ENCODE results near the gene C6orf136.
A peak's percentile ranks its signal among the peaks of the same experiment; 100 is the strongest.

C6orf136 gene, protein sequence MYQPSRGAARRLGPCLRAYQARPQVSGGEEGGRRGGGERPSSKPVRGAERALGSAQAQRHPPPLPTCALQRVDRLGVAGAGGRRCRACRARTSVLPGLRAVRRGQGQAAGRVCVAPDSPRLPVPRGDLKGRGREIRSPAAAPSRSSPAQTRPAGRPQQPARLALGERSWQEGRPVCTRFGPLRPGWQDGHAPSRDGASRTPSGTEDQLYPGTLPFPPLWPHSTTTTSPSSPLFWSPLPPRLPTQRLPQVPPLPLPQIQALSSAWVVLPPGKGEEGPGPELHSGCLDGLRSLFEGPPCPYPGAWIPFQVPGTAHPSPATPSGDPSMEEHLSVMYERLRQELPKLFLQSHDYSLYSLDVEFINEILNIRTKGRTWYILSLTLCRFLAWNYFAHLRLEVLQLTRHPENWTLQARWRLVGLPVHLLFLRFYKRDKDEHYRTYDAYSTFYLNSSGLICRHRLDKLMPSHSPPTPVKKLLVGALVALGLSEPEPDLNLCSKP
- 11.9 to 15.6 reads per million in 2 donors for total RNA-seq

DNA sequence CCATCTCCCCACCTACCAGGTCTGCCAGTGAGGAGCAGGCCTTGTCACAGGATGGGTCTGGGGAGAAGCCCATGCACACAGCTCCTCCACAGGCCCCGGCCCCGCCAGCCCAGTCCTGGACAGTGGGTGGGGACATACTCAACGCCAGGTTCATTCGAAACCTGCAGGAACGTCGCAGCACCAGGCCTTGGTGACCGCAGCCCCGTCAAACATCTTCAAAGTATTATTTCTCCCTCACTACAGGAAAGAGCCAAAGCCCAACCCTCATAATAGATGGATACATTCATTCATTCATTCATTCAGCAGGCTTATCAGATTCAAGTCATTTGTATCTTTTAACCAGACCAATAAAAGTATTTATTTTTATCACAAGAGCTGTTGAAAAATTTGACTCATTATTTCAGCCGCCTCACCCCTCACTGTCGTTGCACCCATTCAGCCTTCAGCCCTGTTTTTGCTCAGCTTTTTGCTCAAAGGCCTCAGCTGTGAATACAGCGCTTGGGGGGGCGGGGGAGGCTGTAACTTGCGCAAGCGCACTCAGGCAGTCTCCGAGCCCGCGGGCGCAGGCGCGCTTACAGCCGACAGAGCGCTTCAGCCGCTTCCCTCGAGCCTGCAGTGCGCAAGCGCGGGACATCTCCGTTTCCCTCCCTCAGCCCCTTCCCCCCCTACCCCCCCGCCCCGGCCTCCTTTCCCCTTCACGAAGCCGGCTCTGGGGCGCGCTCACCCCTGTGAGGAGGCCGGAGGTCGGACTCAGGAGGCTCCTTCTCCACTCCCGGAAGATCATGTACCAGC is at the start of gene C6orf136:
Gene C6orf136 (plus strand): TSS at position 684 of the 792 bp plus-strand sequence. CDS start 99 bp downstream, at position 783.
- peak; percentile 85 to 97 (median 89) for DNase-seq

DNA sequence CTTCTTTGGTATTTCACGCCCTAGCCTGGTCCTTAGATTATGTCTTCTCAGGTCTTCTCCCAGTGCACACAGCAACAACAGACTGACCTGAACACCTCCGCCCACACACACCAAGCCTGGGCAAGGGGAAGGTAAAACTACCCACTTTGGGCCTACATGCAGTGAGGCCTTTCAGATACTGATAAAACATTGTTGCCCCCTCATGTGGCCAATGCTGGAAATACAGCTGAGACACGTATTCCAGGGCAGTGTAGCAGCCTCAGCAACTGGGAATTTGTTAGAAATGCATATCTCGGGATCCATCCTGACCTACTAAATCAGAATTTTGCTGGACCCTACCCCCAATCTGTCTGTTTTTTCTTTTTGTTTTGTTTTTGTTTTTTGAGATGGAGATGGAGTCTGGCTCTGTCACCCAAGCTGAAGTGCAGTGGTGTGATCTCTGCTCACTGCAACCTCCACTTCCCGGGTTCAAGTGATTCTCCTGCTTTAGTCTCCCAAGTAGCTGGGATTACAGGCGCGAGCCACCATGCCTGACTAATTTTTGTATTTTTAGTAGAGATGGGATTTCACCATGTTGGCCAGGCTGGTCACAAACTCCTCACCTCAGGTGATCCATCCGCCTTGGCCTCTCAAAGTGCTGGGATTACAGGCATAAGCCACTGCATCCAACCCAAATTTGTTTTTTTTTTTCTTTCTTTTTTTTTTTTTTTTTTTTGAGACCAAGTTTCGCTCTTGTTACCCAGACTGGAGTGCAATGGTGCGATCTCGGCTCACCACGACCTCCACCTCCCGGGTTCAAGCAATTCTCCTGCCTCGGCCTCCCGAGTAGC is 49.4 kb upstream of the C6orf136 start:
- DNase-seq = peak; percentile 33 to 74 (median 64)

- DNase-seq = no peak
Measured at GRCh38 chr6:30598912-30599624, 47.9 kb upstream of the C6orf136 start.

GRCh38 chr6:30599625-30600324 is 47.2 kb upstream of the C6orf136 start:
- no peak for DNase-seq

- no peak for DNase-seq
Measured at GRCh38 chr6:30600451-30600961, 46.4 kb upstream of the C6orf136 start.

DNA sequence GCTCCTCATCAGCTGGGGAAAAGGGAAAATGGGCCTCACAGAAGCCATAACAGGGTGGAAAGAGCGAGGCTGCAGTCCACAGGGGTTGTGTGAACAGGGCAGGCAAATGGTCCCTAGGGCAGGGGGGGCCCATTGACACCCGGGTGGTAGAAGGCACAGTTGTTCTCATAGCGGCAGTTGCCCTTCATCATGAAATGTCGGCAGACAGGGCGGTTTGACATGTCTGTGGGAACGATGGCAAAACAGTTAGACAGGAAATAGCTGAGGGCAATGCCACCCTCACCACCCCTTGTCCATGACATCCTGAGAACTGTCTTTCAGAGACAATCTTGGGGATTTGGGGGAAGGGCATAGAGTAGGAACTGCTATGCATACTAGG is 45.5 kb upstream of the C6orf136 start:
- peak in 2 of 5 experiments; percentile 22 to 43 for DNase-seq

DNA sequence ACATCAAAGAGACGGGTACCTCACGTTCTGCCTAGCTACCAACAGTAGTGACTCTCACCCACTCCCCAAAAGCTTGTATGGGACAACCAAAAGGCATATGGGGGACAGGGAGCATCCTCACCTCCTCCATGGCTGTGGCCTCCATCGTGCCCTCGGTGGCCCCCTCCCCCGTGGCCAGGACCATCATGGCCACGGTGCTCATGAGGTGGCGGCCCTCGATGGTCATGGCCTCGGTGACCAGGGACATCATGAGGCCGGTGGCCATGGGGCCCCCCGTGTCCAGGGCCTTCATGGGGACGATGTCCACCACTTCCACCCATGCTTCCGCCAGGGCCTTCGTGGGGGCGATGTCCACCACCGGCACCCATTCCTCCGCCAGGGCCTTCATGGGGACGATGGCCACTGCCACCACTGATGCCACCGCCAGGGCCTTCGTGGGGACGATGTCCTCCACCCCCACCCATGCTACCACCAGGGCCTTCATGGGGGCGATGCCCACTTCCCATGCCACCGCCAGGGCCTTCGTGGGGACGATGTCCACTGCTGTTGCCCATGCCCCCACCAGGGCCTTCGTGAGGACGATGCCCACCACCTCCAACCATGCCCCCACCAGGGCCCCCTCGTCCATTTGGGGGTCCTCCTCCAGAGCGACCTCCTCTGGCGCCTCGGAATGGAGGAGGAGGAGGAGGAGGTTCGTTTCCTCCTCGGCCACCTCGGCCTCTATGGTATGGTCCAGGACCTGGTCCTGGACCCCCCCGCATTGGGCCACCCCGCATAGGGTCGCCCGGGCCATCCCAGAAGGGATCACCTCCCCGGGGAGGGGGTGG is 44.9 kb upstream of the C6orf136 start:
- DNase-seq = no peak

DNA sequence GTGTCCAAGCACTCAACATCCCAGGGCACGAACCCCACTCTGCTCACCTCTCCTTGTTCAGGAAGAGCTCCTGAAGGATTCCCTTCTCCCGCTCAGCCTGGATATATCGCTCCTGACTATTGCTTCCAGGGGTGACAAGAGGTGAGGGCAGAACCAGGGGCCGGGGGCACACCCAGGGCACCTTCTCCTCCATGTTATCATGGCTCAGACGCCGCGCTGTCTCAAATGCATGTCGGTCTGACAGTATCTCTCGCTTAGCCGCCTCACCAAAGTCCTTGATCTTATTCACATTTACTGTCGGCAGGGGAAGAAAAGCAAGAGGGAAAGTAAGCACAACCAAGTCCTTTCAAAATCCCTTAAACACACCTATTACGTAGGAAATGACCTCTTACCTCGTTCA is 43.0 kb upstream of the C6orf136 start:
- DNase-seq = no peak

DNA sequence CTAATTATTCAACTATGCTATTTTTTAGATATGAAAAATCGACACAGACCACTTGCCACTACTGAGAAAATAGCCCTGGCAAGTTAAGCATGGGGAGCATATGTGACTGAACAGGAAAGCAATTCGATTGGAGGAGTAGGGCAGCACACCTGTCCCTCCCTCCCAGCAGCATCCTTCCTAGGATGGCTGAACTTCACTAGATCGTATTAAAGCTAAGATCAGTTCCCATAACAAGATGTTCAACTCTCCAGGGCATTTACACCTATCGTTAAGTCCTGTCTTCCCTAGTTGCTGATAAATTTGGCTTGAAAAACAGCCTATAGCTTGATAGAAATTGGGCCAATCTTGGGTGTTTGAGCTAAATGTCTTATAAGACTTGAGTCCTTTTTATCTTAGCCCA is 36.9 kb upstream of the C6orf136 start:
- no peak for DNase-seq

DNA sequence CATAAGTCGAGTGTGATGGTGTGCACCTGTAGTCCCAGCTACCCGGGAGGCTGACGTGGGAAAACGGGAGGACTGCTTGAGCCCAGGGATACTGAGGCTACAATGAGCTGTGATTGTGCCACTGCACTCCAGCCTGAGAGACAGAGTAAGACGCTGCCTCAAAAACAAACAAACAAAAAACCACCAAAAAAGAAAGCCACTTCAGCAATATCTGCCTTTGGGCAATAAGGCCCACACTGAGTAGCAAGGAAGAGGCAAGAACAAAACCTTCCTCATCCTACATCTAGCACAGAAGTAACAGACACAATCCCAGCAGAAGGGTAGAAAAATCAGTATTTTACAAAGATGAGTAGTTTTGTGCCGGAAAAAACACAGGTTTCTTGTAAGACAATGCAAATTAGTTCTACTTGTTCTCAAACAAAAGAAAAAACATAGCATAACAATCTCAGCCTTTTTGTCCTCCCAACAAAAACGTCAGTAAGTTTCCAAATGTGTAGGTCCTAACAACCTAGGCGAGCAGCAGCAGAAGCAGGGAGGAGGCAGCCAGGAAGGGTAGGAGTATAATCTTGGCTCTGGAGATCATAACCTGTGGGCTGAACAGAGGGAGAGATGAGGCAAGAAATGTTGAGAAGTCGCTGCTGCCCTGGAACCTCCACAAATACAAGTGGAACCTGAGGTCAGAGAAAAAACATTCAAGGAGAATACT is 35.6 kb upstream of the C6orf136 start:
- DNase-seq = no peak

GRCh38 chr6:30611856-30612194 is 35.1 kb upstream of the C6orf136 start:
- DNase-seq = no peak

DNA sequence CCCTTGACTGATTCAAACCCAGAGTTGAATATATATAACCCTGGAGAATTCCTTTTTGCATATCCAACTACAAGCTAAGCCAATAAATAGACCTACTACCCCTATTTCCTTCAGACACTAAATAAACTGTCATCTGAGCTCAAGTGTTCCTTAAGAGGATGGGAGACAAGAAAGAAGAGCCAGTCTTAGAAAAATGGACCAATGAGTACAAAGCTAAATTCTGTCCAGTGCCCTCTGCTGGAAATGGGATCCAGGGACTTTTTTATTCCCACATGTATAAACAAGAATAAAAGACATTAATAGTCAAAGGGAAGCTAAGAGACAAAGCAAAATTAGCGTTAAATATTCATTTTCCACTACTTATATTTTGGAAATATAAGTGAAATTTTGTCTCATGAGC is 34.7 kb upstream of the C6orf136 start:
- DNase-seq = no peak

- no peak for DNase-seq
Measured at GRCh38 chr6:30612687-30613248, 34.2 kb upstream of the C6orf136 start.

DNA sequence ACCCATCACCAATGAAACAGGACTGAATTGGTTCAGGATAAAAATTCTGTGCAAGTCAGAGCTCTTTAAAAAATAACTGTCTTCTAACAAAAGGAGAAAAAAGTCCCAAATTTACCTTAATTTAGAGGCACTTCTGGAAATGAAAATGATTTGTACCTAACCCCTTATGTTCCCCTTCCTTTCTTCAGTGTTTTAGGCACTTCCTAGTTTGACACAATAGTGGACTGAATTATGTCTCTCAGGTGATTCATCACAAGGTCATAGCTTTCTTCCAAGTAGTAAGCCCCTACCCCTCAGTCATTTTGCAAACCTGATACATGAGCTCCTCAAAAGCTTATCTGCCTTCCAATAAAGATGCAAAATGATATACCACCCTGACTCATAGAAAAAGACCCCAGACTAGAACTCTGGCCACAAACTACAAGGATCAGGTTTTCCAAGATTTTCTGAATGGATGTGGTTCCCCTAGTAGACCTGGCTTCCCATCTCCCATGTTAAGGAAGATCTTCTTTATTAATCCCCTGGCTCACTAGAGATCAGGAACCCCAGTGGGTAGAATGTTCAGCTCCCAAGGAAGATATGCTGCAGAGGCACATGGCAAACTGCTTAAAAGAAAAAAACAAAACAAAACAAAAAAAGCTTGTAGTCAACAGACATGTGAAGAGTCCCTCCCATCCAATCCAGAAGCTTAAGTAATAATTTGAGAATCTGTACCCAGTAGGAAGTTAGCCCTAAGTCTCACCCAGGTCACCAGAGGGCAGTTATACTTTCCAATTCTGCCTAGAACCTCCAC is 33.5 kb upstream of the C6orf136 start:
- DNase-seq = no peak

GRCh38 chr6:30614044-30614842 is 32.7 kb upstream of the C6orf136 start:
- peak in 1 of 5 experiments; percentile 35 for DNase-seq

DNA sequence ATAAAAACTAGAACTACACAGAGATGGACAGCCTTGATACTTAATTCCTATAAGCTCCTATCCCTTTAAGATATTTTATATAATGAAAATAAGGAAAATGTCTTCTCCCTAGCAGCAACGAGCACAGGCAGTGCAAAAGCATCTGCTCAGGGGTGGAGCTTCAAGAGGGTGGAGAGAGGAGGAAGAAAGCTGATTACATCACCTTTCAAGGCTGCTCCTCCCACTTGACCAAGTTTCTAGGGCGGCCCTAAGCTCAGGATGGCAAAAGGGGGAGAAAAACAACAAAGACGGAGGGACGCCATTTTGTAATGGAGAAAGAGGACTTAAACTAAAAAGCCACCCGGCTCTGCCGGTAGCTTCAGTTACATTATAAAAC is 32.1 kb upstream of the C6orf136 start:
- peak; percentile 35 to 98 (median 79) for DNase-seq

GRCh38 chr6:30615219-30615957 is 31.5 kb upstream of the C6orf136 start:
- DNase-seq = peak in 3 of 5 experiments; percentile 19 to 74 (median 47)
